Bronchial epithelial cell (primary cell): ENCODE results near the gene PITX3. TPM values are rescaled to one million over a fixed set of nuclear protein-coding genes. Genes with fewer than 3 reads are reported as not detected.
"Not testable (repeated sequence)": the region's sequence is repeated elsewhere in the genome, so short reads cannot be mapped to it uniquely, and the experiment has no call there.

Experiments used
- DNase-seq: peaks from one replicate; pipeline ENCODE4 v3.0.0-alpha.2; 2010; ENCODE audit warnings: low read depth
- FAIRE-seq: peaks from 2 replicates; lab custom pipeline; 2011; peaks lifted over from hg19 to GRCh38; lab: Jason Lieb, UNC
- H3K27me3 ChIP-seq: 2 replicates; pipeline ENCODE4 v1.5.1; 2011; ENCODE audit warnings: low read length; ENCODE audit not compliant: control insufficient read depth, insufficient read depth
- H3K36me3 ChIP-seq: 2 replicates; pipeline ENCODE4 v1.5.1; 2011; ENCODE audit warnings: low read length; ENCODE audit not compliant: control insufficient read depth, insufficient read depth
- H3K4me3 ChIP-seq: 2 replicates; pipeline ENCODE4 v1.5.1; 2011; ENCODE audit warnings: mild to moderate bottlenecking, low read depth, low read length, control low read depth
- total RNA-seq: library from RNA; depleted of rRNA; stranded (reverse); fragments of >200 nt; gene quantifications from 2 replicates; pipeline ENCODE4 v1.2.1, GENCODE V29; 2014
- TF ChIP-seq, protein P1 (sequence below): IDR thresholded peaks from 2 replicates; pipeline ENCODE4 v1.5.1; 2011; ENCODE audit warnings: mild to moderate bottlenecking, moderate library complexity, low read length, control low read depth, inconsistent platforms; ENCODE audit not compliant: insufficient read depth, severe bottlenecking

Gene PITX3
- total RNA-seq, 1 donor from 2014 or later, result not detected

DNA sequence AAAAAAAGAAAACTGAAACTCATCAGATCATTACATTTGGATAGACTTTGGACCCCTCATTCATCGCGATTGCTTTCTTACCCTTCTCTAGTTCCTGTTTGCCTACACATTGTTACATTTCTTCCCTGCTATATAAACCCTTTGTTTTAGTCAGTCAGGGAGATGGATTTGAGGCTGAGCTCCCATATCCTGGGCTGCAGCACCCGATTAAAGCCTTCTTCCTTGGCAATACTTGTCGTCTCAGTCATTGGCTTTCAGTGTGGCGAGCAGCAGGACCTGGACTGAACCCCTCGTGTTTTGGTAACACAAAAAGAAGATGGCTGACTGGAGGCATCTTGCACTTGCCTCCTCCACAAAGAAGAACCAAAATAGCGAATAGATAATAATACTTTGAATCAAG lies 49.4 kb downstream of the PITX3 start:
- Histone ChIP-seq H3K27me3 (peaks cover 2% of the 10 kb centered on the region), H3K36me3 (no peaks in the 10 kb centered on the region), H3K4me3 (no peak overlapping the region)
- TF ChIP-seq, protein P1, sequence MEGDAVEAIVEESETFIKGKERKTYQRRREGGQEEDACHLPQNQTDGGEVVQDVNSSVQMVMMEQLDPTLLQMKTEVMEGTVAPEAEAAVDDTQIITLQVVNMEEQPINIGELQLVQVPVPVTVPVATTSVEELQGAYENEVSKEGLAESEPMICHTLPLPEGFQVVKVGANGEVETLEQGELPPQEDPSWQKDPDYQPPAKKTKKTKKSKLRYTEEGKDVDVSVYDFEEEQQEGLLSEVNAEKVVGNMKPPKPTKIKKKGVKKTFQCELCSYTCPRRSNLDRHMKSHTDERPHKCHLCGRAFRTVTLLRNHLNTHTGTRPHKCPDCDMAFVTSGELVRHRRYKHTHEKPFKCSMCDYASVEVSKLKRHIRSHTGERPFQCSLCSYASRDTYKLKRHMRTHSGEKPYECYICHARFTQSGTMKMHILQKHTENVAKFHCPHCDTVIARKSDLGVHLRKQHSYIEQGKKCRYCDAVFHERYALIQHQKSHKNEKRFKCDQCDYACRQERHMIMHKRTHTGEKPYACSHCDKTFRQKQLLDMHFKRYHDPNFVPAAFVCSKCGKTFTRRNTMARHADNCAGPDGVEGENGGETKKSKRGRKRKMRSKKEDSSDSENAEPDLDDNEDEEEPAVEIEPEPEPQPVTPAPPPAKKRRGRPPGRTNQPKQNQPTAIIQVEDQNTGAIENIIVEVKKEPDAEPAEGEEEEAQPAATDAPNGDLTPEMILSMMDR, result no peak
- no peak for DNase-seq
- no peak for FAIRE-seq

DNA sequence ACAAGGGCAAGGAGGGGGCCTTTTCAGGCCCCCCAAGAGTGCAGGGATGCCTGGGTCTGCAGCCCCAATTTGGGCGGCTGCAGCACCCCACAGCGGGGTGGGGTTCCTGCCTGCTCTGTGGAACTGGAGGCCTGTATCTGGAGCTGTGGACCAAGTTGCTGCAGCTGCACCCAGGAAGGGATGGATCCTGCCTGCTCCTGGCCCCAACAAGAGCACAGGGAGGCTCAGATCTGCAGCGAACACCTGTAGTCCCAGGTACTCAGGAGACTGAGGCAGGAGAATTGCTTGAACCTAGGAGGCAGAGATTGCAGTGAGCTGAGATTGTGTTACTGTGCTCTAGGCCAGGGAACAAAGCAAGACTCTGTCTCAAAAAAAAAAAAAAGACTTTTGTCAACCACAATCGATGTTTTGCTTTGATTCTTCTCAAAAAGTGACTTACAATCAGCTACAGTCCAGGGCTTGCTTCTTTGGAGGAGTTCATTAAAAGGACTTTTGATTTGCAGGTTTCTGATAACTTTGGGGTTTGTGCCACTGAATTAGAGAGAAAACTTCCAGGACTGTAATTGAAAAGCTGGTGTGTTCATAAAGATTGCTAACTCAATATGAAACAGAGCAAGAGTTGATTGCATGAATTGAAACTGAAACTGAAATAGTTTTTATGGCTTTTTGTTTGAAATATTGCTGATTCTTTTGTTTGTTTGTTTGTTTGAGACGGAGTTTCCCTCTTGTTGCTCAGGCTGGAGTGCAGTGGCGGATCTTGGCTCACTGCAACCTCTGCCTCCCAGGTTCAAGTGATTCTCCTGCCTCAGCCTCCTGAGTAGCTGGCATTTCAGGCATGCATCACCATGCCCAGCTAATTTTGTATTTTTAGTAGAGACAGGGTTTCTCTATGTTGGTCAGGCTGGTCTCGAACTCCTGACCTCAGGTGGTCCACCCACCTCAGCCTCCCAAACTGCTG lies 52.1 kb downstream of the PITX3 start:
- not testable (repeated sequence) for DNase-seq, H3K27me3 ChIP-seq, FAIRE-seq, H3K4me3 ChIP-seq, H3K36me3 ChIP-seq

DNA sequence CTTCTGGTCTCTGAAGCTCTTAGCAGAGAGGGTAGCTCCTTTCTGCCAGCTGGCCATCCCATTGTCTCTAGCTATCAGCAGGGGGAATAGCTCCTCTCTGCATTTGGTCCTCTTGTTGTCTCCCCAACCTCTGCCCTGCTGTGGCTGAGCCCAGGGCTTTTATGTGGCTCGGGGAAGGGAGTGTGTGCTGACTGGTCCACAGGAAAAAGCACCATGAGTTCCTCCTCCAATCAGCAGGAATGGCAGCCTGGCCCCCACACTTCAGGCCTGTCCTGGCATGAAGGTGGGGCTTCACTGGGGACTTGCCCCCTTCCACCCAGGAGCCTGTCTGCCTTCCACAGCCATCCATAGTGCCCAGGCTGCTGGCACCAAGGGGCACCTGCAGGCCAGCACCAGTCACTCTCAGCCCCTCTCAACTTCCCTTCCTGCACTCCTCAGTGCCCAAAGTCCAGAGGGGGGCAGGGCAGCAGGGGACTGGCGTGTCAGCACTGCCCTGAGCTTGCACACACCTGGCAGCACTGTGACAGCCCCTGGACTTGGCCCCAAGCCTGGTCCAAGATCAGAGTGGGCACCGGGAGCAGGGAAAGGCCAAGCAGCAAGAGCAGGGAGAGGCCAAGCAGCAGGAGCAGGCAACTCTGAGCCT lies 52.9 kb downstream of the PITX3 start:
- TF ChIP-seq, protein P1, result no peak
- Histone ChIP-seq H3K4me3 (no peak overlapping the region), H3K36me3 (no peaks in the 10 kb centered on the region), H3K27me3 (peaks cover 2% of the 10 kb centered on the region)
- FAIRE-seq, result no peak
- DNase-seq, result no peak

DNA sequence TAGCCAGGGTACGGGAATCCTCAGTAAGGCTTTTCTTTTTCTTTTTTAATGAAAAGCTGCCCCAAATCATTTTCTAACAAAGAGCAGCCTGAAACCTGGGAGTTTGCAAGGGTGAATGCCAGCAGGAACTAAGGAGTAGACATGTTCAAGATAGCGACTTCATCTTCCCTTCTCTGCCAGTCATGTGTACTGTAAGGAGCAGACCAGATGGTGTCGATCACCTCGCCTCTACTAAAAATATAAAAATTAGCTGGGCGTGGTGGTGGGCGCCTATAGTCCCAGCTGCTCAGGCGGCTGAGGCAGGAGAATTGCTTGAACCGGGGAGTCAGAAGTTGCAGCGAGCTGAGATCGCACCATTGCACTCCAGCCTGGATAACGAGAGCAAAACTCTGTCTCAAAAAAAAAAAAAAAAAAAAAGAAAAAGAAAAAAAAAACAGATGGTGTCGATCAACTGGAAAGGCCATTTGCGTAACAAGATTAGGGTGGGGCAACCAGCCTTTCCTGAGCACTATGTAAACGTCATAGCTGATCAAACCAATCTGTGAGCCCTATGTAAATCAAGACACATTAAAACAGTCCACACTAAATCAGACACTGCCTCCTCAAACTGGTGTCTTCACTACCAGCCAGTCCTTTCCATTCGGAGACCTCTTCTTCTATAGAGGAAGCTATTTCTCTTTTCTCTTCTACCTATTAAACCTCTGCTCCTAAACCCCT lies 55.3 kb downstream of the PITX3 start:
- Histone ChIP-seq H3K36me3 (no peaks in the 10 kb centered on the region), H3K27me3 (peaks cover 2% of the 10 kb centered on the region), H3K4me3 (no peak overlapping the region)
- FAIRE-seq, result no peak
- DNase-seq, result no peak
- TF ChIP-seq, protein P1, result no peak

DNA sequence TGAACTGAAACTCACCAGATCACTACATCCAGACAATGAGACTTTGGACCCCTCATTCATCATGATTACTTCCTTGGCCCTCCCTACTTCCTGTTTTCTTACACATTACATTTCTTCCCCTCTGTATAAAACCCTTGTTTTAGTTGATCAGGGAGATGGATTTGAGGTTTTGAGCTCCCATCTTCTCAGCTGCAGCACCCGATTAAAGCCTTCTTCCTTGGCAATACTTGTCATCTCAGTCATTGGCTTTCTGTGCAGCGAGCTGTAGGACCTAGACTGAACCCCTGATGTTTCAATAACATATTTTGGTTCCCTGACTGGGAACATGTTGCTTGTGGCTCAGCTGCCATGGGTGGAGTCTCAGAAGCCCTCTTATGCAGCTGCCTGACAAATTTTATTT lies 56.0 kb downstream of the PITX3 start:
- no peak for DNase-seq
- Histone ChIP-seq H3K36me3 (no peaks in the 10 kb centered on the region), H3K27me3 (peaks cover 2% of the 10 kb centered on the region), H3K4me3 (no peak overlapping the region)
- no peak for FAIRE-seq
- TF ChIP-seq, protein P1, result no peak

DNA sequence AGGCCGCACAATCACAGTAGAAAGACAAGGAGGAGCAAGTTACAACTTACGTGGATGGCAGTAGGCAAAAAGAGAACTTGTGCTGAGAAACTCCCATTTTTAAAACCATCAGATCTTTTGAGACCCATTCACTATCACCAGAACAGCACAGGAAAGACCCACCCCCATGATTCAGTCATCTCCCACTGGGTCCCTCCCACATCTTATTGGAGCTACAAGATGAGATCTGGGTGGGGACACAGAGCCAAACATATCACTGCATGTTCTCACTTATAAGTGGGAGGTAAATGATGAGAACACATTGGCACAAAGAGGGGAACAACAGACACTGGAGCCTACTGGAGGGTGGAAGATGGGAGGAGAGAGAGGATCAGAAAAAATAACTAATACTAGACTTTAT lies 56.7 kb downstream of the PITX3 start:
- FAIRE-seq (no peak), DNase-seq (no peak)
- H3K36me3 ChIP-seq, result no peaks in the 10 kb centered on the region
- peaks cover 2% of the 10 kb centered on the region for H3K27me3 ChIP-seq
- TF ChIP-seq, protein P1, result no peak
- no peak overlapping the region for H3K4me3 ChIP-seq
